Retina (tissue), 1 donor: ENCODE measurements around the gene PTH1R.

Source experiments
- DNase-seq: peaks from one replicate; pipeline ENCODE4 v3.0.0-alpha.2; 2016

Gene PTH1R

GRCh38 chr3:46952813-46953212 lies 75.3 kb downstream of the PTH1R start:
- no peak for DNase-seq
